Measurements from ENCODE around the gene ERAP2.
"Not testable (repeated sequence)": the region's sequence is repeated elsewhere in the genome, so short reads cannot be mapped to it uniquely, and the experiment has no call there.

Gene ERAP2

GRCh38 chr5:96863949-96864584 lies 12.2 kb upstream of the ERAP2 start:
- no peak for DNase-seq (ENCODE audit: low read depth in 4 of 4, low spot score in 1 of 4)

- no peak for DNase-seq (ENCODE audit: low read depth in 4 of 4, low spot score in 1 of 4)
Measured at GRCh38 chr5:96864922-96865530, 11.3 kb upstream of the ERAP2 start.

GRCh38 chr5:96868603-96869371 lies 7.5 kb upstream of the ERAP2 start:
- no peak for DNase-seq (ENCODE audit: low read depth in 4 of 4, low spot score in 1 of 4)

- no peak for DNase-seq (ENCODE audit: low read depth in 4 of 4, low spot score in 1 of 4)
Measured at GRCh38 chr5:96869372-96869641, 7.0 kb upstream of the ERAP2 start.

- no peak for DNase-seq (ENCODE audit: low read depth in 4 of 4, low spot score in 1 of 4)
Measured at GRCh38 chr5:96870094-96871026, 5.9 kb upstream of the ERAP2 start.

- no peak for DNase-seq (ENCODE audit: low read depth in 4 of 4, low spot score in 1 of 4)
Measured at GRCh38 chr5:96871027-96871399, 5.3 kb upstream of the ERAP2 start.

GRCh38 chr5:96871686-96872085 lies 4.6 kb upstream of the ERAP2 start:
- DNase-seq (ENCODE audit: low read depth in 4 of 4, low spot score in 1 of 4) = no peak

GRCh38 chr5:96873449-96873848 lies 2.9 kb upstream of the ERAP2 start:
- DNase-seq (ENCODE audit: low read depth in 4 of 4, low spot score in 1 of 4) = no peak

GRCh38 chr5:96874631-96875030 lies 1.7 kb upstream of the ERAP2 start:
- no peak for DNase-seq (ENCODE audit: low read depth in 4 of 4, low spot score in 1 of 4)

- no peak for DNase-seq (ENCODE audit: low read depth in 4 of 4, low spot score in 1 of 4)
Measured at GRCh38 chr5:96875791-96876291, 459 bp upstream of the ERAP2 start.

- not testable (repeated sequence) for DNase-seq (ENCODE audit: low read depth in 4 of 4, low spot score in 1 of 4)
Measured at GRCh38 chr5:96876977-96877469, 723 bp downstream of the ERAP2 start.

GRCh38 chr5:96879665-96880064 lies 3.4 kb downstream of the ERAP2 start:
- no peak for DNase-seq (ENCODE audit: low read depth in 4 of 4, low spot score in 1 of 4)

GRCh38 chr5:96880444-96881164 lies 4.3 kb downstream of the ERAP2 start:
- no peak for DNase-seq (ENCODE audit: low read depth in 4 of 4, low spot score in 1 of 4)

- DNase-seq (ENCODE audit: low read depth in 4 of 4, low spot score in 1 of 4) = no peak
Measured at GRCh38 chr5:96881511-96882115, 5.3 kb downstream of the ERAP2 start.

GRCh38 chr5:96883871-96884270 lies 7.6 kb downstream of the ERAP2 start:
- DNase-seq (ENCODE audit: low read depth in 4 of 4, low spot score in 1 of 4) = no peak

GRCh38 chr5:96884995-96885394 lies 8.7 kb downstream of the ERAP2 start:
- no peak for DNase-seq (ENCODE audit: low read depth in 4 of 4, low spot score in 1 of 4)

- no peak for DNase-seq (ENCODE audit: low read depth in 4 of 4, low spot score in 1 of 4)
Measured at GRCh38 chr5:96885518-96886338, 9.4 kb downstream of the ERAP2 start.

GRCh38 chr5:96893342-96893741 lies 17.0 kb downstream of the ERAP2 start:
- DNase-seq (ENCODE audit: low read depth in 4 of 4, low spot score in 1 of 4) = no peak

- no peak for DNase-seq (ENCODE audit: low read depth in 4 of 4, low spot score in 1 of 4)
Measured at GRCh38 chr5:96896276-96896675, 20.0 kb downstream of the ERAP2 start.

All from stimulated activated CD4-positive, alpha-beta T cell treated with anti-CD3 and anti-CD28 coated beads, Interleukin-1b, Interleukin-23, amount 100 ng/mL, for 24 hours (primary cell).